Fibroblast of skin of left quadriceps (primary cell): ENCODE results near the gene MMP28.
"Not testable (repeated sequence)": the region's sequence is repeated elsewhere in the genome, so short reads cannot be mapped to it uniquely, and the experiment has no call there.

ENCODE experiments used
- DNase-seq, 2 experiments: peaks; one replicate each; pipeline ENCODE4 v3.0.0-alpha.2; 2013; ENCODE audit warnings: low read depth in 2 of 2

MMP28 gene

DNA sequence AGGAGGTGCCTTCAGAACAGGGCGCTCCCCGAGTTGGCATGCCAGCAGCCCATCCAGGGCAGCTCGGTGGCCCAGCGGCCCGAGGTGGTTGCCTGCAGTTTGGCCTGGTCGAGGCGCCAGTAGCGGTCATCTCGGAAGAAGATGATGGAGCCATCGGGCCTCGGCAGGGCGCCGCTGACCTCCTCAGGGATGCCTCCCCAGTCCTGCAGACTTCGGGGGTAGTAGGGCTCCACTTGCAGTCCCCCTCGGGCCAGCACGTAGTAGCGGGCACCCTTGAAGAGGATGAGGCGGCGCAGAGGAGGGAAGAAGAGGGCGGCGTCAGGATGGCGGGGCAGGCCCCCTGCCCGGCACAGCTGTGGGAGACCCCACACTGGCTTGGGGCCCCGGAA is 29.0 kb downstream of the MMP28 start:
- no peak for DNase-seq

DNA sequence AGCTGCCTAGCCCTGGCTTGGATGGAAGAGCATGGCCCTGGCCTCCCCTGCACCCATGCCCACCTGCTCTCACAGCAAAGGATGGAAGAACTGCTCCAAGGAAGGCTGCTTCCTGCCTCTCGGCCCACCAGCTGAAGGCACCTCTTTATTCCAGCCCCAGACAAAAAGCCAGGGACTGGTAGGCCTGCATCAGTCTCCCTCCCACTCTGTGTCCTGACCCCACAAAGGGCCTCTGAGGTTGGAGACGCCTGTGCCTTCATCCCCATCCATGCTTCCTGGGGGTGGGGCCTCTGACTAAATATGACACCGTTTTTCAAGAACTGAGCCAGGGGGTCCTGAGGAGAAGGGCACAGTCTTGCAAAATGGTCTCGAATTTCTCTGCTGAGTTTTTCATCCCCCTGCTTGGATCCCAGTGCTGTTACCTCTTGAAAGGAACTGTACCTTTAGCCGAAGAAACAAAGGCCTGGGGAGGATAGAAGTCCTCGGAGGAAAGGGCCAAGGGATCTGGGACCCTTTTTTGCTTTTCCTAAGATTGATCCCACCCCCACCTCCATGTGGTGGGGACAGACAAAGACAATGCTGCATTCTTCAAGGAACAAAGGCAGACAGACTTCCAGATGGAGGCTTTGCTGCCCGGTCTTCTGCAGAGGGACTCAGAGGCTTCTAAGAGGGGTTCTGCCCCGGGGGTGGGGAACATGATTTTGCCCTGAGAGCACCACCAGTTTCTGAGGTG is 29.5 kb downstream of the MMP28 start:
- no peak for DNase-seq

DNA sequence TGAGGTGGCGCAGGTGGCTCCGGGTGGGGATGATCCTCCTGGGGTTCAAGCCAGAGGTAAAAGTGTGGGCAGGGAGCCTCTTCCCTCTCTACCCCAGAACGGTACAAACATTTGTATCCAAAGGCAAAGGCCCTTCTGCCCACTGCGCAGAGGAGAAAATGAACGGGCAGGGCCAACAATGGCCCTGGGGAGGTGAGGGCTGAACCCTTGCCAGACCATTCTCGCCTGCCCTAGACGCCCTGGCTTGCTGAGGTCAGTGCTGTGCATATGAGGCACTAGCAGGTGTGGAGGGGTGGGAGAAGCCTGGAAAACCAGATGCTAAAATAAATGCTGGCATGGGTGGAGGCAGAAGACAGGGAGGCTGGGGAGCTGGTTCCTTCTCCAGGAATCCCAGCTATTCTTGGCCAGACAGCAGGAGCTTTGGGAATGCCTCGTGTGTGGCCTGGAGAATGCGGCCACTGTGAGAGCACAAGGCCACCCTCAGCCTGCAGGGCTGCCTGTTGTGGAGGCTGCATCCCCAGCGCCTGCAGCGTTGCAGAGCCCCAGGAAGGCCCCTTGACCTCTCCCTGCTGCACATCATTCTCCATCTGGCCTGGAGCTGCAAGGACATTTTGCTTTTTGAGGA is 30.2 kb downstream of the MMP28 start:
- no peak for DNase-seq

DNA sequence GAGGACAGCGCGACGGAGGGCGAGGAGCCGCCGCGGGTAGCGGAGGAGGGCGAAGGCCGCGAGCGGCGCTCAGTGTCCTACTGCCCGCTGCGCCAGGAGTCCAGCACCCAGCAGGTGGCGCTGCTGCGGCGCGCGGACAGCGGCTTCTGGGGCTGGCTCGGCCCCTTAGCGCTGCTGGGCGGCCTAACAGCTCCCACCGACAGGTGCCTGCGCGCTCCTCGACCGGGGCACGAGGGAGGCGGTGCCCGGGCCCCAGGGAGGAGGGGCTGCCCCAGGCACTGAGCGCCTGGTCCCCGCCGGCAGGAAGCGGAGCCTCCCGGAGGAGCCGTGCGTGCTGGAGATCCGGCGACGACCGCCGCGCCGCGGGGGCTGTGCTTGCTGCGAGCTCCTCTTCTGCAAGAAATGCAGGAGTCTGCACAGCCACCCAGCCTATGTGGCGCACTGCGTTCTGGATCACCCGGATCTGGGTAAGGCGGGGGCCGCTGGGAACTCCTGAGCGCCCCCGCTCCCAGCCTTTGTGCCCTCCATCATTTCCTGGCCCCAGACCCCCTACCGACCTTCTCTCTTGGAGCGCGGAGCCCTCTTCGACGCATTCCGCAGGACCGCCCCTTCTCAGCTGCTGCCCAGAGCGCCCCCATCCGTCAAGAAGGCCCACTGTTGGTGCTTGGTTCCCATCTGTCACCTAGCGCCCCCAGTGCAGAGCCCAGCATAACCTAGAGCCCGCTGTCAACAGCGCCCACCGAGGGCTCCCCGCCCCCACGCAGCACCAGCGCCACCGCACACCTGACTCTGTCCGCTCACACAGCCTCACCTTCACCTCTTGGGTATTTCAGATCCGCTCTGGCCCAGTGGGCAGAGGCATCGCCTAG is 31.1 kb downstream of the MMP28 start:
- peak; percentile 42 to 44 for DNase-seq

DNA sequence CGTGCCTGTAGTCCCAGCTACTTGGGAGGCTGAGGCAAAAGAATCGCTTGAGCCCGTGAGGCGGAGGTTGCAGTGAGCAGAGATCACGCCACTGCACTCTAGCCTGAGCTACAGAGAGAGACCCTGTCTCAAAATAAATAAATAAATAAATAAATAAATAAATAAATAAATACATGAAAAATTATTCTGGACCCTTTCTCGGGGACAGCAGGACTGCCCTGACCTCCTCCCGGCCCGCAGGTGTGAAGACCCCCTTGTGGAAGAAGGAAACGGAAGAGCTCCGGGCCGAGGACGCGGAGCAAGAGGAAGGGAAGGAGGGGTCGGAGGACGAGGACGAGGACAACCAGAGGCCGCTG is 31.7 kb downstream of the MMP28 start:
- DNase-seq, result no peak

DNA sequence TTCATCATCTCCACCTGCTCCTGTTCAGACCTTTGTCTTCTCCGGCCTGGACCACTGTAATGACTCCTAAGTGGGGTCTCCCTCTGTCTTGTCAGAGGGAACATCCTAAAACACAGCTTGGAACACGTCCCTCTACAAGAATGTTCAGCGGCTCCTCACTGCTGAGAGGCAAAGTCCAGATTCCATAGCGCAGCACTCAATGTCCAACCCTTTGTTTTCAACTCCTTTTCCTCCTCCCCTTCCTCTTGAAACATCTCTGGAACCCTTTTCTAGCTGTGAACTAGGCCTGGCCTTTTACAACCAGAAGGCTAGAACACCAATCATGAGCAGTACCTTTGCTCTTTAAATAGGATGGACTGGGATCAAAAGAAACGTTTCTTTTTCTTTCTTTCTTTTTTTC is 33.8 kb downstream of the MMP28 start:
- DNase-seq, result no peak

DNA sequence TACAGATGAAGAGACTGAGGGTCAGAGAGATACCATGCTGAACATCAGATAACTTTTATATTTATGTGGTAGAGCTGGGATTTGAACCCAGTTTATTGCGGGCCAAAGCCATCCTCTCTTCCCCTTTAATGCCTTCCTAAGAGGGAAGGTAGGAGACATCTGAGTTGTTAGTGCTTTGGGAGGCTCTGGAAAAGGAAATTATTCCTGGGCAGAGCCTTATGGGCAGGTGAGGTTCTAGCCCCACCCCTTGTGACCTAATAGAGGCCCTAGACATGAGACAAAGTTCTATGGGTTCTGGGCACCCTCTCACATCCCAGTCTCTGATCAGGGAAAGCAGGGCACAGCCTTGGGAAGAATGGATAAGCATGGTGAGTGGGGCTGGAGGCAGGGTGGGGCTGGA is 34.9 kb downstream of the MMP28 start, which contains the start of gene C17orf50:
C17orf50 (plus strand) TSS at position 301 of the 400 bp plus-strand sequence; CDS start at position 356, 55 bp downstream.
- no peak for DNase-seq

DNA sequence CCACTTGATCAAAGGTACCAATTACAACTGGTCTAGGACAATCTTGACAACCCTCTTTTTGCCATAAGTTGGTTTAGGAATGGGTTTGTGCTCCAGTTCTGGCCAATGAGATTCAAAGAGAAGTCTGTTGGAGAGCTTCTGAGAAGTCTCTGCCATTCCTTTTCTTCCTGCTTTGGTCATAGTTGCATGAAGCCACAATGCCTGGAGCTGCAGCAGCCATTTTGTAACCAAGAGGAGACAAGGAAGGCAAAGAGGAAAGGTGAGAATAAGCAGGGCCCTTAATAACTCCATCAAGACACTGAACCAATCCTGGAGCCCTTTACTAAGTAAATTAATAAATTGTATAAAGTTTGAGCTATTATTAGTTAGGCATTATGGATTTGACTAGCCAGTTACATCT is 38.2 kb downstream of the MMP28 start:
- no peak for DNase-seq

DNA sequence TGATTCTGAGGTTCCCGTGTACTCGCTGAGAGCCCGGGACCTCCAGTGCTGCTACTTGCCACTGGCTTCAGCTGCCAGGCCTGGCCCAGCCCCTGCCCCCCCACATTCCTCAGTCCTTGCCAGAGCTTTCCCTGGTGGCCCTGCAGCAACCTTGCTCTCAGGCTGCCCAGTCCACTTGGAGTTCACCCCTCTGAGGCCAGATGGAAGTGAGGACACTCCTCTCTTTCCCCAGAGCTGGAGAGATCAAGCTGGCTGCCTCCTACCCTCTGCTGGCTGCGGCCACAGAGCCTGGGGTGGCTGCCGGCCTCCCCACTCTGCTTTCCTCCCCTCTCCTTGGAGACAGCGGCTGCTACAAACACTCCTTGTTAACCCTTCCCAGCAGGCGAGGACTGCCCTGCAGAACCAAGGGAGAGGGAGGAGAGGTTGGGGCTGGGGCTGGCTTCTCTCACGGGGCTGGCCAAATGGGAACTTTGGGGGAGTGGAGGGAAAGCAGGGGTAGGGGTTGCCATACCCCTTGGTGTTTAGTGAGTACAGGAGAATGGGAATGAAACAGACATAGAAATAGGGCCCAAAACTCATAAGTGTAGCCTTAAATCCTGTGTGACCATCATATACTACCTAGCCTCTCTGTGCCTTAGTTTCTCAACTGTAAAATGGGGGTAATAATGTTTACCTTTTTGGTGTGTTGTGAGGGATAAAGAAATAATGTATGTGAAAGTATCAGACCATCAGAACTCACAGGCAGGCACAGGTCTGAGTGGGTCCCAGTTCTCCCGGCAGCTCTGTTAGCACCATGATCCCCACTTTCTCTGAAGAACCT is 42.3 kb downstream of the MMP28 start, which contains the start of gene GAS2L2:
GAS2L2 (minus strand) TSS at position 295 of the 820 bp plus-strand sequence. CDS start 389 bp downstream, outside the sequence.
- DNase-seq, result no peak

DNA sequence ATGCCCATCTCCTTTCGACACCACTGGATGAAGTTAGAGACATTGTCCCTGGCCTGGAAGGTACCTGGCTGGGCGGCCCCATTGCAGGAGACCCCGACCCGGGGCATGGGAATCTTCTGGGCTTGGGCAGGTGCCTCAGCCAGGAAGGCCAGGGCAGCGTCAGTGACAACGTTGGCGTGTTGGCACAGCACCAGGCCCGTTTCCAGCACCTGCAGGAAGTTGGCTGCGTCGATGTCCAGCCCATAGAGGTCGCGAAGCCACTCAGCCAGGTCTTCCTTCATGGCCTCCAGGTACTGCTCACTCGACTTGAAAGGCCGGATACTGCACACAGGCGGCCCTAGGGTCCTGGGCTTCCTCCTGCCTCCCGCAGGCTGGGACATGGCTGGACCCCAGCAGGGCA is 43.0 kb downstream of the MMP28 start:
- no peak for DNase-seq

DNA sequence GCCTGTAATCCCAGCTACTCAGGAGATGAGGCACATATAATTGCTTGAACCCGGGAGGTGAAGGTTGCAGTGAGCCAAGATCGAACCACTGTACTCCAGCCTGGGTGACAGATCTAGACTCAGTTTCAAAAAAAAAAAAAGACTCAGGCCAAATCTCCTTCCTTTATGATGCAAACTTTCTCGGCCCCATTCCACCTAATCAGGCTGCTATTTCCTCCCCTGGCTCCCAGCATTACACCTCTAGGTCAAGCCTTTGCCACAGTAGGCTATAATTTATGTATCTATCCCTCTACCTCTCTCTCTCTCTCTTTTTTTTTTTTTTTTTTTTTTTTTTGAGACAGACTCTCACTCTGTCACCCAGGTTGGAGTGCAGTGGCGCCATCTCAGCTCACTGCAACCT is 43.9 kb downstream of the MMP28 start:
- not testable (repeated sequence) for DNase-seq

DNA sequence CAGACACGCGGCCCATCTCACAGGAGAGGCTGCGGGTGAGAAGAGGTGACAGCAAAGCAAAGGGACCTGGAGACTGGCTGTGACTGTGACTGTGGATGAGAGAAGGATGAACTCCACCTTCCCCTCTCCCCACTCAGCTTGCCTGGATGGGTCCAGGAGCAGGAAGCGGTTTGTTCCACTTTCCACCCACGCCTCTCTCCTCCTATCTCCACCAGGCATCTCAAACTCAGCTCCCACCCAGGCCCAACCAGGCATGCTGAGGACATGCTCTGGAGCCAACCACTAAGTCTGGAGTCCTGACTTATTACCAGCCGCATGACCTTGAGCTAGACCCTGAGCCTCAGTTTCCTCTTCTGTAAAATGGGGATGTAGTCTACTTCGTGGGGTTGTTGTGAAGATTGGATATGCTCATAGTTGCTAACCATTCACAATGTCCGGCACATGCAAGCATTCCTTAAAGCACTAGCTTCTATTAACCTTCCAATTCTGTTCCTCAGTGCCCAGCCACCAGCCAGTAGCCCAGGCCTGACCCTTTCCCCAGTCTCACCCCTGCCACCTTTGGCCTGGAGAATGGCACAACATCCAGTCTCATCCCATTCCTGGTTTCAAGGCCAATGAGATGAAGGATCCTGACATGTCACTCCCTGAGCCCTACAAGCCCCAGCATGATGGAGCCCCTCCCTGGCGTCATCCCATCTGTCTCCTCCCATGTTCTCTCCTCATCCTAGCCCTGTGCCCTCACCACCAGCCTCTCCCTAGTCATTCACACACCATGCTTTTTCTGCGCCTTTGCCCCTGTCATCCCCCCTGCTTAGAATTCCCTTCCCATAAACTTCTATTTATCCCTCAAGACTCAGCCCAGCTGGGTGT is 44.7 kb downstream of the MMP28 start:
- DNase-seq, result no peak

DNA sequence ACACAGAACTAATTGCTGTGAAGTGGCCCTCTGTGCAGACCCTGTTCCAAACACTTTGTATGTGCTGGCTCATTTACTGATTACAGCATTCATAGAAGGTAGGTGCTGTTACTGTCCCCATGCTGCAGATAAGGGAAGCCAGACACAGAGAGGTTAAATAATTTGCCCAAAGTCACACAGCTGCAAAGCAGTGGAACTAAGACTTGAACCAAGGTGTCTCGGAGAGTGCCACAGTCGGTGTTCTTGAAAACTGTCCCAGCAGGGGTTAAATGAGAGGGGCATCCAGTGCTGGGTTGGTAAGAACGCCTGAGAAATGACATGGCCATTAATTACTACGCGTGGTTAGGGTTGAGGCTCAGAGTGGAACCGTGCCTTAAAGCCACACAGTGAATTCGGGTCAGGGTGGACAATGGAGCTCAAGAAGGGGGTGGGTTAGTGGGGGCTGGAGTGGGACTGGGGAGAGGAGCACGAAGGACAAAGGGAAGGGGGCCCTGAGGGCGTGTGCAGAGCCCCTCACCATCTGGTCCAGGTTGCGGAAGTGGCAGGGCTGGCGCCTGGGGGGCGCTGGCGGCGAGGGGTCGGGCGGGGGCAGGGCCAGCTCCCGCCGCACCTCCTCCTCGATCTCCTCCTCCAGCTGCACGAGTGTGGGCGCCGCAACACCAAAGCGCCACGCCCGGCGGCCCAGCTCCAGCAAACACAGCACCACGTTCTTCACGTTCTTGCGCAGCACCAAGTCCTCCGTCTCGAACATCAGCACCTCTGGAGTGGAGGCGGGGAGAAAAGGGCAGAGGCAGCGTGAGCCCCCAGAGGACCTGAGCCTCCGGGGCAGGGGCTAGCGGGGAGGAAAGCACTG is 45.7 kb downstream of the MMP28 start:
- DNase-seq, result no peak

DNA sequence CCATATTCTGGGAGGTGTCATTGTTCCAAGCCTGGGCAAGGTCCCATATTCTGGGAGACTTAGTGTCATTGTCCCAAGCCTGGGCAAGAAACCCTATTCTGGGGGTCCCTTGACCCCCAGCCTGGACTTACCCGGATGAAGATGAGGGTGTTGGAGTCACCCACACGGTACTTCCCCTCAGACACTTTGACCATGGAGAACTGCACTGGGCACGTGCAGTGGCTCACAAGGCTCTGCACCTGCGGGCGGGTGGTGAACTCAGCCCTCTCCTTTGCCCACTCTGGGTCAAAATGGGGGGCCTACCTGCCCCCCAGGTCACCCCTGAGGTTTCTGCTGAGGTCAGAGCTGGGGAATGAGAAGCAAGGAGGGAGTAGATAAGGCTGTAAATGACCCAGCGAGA is 46.5 kb downstream of the MMP28 start:
- no peak for DNase-seq

DNA sequence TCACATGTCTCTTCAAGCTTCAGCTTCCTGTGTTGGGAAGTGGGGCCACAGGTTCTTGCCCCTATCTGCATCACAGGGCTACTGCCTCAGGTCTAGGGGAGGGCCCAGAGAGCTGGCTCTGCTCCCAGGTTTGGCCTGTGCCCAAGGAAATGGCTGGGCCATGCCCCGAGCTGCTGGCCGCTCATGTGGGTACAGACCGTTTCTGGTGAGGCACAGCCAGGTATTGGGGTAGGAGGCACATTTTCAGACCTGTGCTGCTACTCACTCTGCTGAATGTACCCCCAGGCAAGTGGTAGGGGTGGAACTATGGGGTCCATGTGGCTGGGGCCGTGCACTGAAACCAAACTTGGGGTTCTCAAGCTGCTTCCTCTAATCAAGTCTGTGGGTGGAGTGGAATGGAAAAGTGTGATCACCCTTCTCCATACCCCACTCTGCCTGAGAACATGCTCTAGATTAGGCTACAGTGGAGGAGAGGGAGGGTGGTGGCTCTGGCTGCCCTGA is 47.0 kb downstream of the MMP28 start:
- DNase-seq, result no peak

DNA sequence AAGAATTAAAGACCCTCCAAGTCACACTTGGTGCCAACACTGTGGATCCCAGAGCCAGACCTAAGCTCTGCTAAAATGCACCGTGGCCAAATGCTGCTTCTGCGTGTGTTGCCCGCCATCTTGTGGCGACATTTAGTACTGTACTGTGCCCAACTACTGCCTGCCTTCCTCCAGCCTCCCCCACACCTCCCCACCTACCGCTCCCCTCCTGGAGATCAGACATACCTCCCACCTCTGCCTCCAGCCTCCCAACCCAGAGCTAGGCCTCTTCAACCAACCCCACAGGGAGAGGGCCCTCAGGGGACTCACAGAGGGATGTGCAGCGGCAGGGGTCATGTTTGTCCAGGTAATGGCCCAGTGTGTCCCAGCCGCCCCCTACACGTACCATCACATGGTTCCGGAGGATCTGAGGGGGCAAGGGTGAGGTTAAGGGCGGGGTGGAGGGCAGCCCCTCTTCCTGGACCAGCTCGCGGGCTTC is 47.9 kb downstream of the MMP28 start:
- peak; percentile 35 to 41 for DNase-seq

DNA sequence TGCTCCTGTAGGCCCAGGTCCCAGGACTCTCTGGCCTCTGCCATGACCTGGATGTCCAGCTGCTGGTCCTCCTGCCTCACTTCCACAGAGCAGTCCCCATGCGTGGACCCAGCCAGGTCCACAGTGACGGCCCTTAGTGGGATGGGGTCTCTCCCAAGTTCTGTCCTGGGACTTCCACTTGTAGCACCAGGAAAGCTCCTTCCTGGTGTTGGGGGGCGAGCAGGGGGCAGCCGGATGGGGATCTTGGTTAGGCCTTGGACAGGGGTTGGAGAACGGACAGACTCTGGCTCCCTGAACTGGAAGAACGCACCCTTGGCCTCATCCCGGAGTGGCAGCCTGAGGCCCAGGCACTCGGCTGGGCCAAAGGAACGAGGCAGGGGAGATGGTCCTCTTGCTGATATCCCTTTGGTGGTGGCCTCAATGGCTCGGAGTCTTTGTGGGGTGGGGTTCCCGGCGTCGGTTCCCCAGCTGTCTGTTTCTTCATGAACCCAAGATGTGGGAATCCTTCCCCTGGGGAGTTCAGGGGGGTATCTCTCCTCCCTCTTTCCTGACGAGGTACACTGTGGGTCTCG is 49.6 kb downstream of the MMP28 start:
- no peak for DNase-seq

DNA sequence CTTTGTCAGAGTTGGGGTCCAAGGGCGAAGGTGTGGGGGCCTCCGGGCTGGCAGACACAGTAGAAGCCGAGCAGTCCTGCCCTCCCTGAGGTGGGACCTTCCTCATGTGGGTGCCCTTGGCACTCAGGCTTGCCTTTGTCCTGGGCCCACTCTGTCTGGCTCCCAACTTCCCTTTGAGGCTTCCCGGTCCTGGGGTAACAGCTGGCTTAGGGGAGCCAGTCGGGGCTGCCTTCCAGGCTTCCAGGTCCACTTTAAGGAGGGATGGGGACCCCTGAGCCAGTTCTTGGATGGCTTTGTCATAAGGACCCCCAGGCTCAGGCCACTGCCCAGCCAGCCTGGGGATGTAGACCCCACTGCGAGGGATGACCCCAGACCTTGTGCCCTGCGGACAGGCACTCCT is 50.2 kb downstream of the MMP28 start:
- no peak for DNase-seq

DNA sequence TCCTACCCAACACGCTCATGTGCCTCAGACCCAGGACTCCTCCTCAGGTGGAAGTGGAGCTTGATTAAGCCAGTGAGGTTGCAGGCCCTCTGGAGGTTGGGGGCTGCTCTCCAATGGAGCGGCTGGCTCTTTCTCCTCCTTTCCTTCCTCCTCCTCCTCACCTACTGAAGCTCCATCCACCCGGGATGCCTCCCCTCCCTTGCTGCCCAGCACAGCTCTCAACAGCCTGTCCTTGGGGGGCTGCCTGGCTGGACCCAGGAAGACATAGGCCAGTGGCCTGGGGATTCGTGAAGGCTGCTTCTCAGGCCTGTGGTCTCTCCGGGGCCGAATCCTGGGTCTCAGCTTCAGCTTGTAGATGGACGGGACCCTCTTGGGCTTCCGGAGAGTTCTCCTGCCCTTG is 50.6 kb downstream of the MMP28 start:
- DNase-seq, result no peak
